Stimulated activated CD4-positive, alpha-beta T cell treated with anti-CD3 and anti-CD28 coated beads, Interleukin-1b, Interleukin-23, amount 100 ng/mL, for 48 hours (primary cell): ENCODE measurements around the gene ERBB4.
"Not testable (repeated sequence)": the region's sequence is repeated elsewhere in the genome, so short reads cannot be mapped to it uniquely, and the experiment has no call there.

Experiments used
- DNase-seq: peaks from one replicate; pipeline ENCODE4 v3.0.0-alpha.2; 2020

The ERBB4 gene

DNA sequence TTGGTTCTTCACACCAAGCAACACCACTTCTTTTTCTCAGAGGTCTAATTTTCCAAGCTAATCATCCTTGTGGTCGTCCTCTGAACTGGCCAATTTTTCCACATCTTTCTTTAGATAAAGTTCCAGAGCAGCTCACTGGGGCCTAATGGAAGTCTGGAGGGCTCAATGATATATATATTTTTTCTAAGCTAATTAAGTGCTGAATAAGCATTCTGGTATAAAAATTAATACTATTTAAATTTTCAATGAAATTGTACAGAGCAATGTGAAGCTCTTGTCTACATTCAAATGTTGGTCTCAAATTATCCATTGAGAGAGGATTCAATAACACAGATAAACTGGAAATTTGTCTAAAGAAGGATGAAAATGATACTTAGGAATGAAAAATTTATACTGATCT, 866.6 kb downstream of the ERBB4 start:
- DNase-seq, result no peak

GRCh38 chr2:211665299-211665698, 873.3 kb downstream of the ERBB4 start:
- no peak for DNase-seq

GRCh38 chr2:211664321-211664720, 874.3 kb downstream of the ERBB4 start:
- DNase-seq, result no peak

- no peak for DNase-seq
These were observed 884.3 kb downstream of the ERBB4 start for GRCh38 chr2:211654211-211654780.

- DNase-seq, result no peak
These were observed 886.3 kb downstream of the ERBB4 start for GRCh38 chr2:211652327-211652726.

DNA sequence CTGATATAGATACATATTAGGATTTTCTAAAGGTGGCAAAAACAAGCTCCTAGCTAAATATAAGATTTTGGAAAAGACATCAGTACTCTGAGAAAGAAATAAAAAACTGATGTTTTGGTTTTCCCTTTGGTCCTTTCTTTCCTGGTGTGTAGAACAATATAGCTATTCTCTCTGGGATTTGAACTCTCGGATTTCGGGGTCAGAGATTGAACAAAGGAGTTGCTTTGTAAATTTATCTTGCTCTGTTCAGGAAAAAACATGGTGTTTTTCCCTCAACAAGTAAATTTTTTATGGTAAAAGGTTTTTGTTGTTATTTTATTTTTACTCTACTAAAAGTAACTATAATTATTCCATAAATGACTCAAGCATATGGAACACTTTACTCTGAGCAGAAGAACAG, 889.3 kb downstream of the ERBB4 start:
- DNase-seq, result no peak

DNA sequence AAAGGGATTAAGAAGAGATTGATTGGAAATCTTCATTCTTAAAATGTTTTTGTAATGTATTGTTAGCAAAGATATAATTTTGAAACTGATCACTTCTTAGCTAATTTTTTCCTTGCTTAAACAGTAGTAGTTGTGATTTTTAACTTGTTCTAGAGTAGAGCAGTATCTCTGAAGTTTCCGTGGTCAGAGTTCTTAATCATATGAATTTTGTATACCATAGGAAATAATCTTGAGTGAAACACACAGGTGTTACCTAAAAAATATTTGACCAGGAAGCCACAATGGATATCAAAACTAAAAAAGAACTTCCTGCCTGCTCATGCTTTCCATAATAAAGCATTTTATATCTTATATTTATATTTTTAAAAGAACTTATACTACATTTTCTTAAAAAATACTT, 907.1 kb downstream of the ERBB4 start:
- DNase-seq, result no peak

GRCh38 chr2:211623096-211623495, 915.5 kb downstream of the ERBB4 start:
- DNase-seq, result no peak

GRCh38 chr2:211620986-211621385, 917.6 kb downstream of the ERBB4 start:
- DNase-seq, result no peak

DNA sequence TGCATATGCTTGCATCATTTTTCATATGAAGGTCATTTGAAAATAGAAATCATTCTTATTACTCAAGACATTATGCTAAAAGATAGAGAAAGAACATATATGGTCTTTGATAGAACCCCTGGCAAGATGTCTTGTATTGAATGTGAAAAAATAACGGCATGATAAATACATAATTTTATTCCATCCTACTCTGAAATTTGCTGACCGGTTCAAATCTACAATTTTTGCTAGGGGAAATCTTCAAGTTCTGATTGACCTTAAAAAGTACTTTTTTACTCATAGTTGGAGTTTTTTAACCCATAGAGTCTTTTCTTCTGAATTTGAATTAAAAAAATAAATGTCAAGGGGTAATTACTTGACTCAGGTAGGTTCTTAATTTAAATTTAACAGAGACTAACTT, 920.8 kb downstream of the ERBB4 start:
- no peak for DNase-seq

DNA sequence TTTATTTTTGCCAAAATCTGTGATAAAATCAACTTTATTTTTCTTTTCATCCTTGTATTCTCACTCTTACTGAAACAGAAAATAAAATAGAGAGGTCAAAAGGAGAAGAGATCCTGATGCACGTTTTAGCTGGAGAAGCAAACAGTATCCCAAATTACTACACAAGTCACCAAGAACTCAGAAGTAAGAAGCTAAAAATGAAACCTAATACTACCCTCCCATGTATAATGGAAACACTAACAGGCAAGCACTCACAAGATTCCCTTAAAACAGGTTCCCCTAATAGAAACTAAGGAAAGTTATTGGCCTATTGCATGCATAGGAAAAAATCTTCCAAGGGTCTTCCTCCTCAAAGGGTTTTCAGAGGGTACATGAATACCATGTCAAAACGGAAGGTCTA, 927.0 kb downstream of the ERBB4 start:
- DNase-seq, result no peak

DNA sequence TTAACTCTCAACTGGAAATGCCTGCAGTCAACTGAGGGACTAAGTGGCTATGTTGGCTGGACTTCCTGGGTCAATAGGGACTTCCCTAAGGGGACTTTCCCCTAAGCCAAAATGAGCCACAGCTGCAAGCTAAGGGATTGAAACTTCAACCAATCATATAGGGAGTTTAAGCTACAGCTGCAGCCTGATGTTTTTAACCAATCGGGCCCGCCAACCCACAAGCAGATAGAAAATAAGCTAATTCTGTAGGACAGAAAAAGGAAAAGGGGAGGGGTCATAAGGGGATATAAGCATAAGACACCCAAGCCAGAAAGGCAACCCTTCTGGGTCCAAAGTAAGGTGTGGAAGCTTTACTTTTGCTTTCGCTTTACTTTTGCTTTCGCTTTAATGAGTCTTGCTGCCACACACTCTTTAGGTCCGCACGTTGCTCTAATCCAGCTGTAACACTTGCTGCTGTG, 927.5 kb downstream of the ERBB4 start:
- DNase-seq, result no peak

DNA sequence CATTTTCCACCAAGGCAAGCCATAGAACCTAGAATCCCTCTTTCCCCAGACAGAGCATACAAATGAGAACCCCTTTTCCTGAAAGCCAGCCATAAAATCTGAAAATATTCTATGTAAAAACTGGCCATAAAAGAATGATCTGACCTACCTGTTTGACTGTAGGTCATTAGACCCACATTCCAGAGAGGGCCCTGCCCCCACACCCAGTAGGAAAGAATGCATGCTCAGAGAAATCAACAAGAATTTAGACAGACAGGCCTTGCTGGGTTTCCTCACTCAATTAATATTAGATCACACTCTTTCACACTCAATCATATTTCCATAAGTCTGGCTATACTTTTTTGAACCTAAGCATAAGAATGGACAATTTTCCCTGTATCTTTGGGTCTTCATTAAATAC, 929.5 kb downstream of the ERBB4 start:
- DNase-seq, result no peak

DNA sequence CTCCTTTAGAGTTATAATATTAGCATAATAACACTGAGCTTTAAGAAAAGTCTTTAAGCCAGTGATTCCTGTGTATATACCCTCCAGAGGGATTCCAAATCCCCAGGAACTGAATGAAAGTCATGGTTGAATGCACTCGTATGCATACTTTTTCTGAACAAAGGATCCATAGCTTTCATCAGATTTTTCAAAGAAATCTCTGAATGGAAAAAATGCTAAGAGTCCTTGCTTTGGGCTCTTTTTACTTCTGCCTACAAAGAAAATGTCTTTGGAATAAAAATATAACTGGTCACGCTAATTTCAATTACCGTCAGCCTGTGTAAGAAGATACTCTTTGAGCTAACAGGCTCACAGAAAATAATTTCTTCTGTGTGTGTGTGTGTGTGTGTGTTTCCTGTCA, 939.5 kb downstream of the ERBB4 start:
- no peak for DNase-seq

GRCh38 chr2:211598238-211598637, 940.4 kb downstream of the ERBB4 start:
- no peak for DNase-seq

- not testable (repeated sequence) for DNase-seq
These were observed 946.6 kb downstream of the ERBB4 start for GRCh38 chr2:211592006-211592405.

DNA sequence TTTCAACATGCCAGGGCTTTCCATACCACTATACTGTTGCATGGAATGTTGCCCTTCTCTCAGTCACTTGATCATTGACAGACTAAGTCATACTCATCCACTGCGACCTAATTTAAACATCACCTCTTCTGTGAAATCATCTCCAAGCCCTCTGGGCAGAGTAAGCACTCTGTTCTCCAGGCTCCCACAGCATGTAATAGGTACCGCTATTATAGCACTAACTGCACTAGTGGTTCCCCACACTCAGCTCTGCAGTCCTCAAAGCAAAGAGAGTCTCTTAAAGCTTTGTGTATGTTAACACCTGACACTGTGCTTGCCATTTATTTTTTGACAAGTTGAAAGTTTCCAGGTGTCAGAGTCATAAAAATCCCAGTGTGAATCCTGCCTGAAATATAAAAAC, 947.2 kb downstream of the ERBB4 start:
- no peak for DNase-seq

DNA sequence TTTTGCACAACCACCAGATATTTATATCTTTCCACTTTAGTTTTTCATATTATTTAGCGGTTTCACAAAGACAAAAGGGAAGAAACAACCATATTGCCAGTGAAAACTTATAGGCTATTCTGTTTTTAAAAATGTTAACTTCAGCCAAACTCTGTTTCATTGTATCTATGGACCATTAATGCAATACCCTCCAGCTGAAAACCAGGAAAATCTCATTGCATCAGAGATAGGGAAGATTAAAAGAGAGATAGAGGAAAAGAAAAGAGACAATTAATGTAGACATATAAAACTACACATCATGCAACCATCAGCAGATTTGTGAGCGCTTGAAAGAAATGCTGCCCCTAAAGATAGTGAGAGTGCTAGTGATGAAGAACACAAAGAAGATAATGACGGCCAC, 970.2 kb downstream of the ERBB4 start:
- no peak for DNase-seq

GRCh38 chr2:211564441-211564840, 974.2 kb downstream of the ERBB4 start:
- DNase-seq, result no peak

GRCh38 chr2:211545582-211545981, 993.0 kb downstream of the ERBB4 start:
- no peak for DNase-seq

DNA sequence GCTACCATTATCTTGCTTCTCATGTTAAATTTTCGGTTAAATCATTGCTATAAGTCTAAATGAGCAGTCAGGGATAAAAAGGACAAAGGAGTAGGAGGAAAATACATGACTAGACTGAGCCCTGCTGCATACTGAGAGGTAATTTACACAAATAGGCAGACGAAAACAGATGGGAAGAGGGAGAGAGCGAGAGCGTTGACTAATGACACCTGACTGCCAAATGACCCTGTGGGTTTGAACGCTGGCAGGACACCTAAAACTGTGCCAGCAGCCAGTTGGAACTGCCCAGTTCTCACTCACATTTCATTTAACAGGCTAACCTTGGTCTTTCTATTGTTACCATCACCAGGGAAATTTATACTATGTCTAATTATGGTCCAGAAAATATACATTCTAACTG, 1004.0 kb downstream of the ERBB4 start:
- DNase-seq, result no peak

DNA sequence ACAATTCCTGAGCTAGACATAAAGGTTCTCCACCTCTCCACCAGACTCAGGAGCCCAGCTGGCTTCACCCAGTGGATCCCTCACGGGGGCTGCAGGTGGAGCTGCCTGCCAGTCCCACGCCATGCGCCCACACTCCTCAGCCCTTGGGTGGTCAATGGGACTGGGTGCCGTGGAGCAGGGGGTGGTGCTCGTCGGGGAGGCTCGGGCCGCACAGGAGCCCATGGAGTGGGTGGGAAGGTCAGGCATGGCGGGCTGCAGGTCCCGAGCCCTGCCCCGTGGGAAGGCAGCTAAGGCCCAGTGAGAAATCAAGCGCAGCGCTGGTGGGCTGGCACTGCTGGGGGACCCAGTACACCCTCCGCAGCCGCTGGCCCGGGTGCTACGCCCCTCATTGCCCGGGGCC, 1014.4 kb downstream of the ERBB4 start:
- DNase-seq, result not testable (repeated sequence)

- no peak for DNase-seq
These were observed 1022.1 kb downstream of the ERBB4 start for GRCh38 chr2:211516537-211516936.

DNA sequence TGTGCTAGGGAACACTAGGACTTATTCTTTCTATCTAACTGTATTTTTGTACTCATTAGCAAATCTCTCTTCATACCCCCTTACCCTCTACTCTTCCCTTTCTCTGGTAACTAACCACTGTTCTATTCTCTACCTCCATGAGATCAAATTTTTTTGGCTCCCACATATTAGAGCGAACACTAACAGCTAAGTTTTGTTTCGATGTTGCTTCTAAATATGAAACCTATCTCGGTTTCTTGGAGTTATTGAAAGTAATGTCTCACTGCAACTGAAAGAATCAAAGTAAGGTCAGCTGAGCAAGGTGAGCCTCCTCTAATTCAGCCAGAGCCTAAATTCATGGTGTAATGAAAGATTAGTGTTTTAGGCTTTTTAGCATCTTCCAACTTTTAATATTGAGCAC, 1024.6 kb downstream of the ERBB4 start:
- no peak for DNase-seq

DNA sequence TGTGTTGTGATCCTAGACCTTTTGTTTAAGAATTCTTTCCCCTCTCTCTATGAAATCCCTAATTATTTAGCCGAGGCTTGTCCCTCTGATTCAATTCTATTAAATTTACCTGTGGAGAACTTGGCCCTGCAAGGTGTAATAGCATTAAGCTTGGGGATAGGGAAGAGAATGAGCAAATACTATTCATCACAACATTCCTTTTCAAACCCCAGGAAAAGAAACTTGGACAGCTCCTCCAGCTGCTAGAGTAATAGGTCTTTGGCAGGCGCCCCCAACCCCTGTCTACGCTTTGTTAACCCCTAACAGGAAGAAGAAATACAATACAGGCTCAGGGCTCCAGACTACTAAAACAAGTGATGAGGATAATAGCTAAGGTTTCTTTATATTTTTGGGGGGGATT, 1025.2 kb downstream of the ERBB4 start:
- no peak for DNase-seq

DNA sequence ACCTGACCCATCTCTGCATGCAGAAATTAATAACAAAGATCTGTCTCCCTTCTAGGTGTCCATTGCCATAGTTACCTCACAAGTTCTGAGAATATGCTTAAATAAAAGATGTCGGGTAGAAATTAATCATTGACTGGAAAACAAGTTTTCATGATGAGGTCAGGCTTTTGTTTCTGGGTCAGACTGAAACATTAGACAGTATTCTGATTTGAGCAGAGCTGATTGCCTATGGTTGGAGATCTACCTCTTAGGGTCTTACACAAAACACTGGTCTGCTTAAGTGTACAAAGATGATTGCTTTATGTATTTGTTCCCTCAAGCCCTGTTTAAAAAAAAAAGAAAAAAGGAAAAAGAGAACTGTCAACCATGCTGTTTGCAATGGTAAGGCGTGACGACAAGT, 1025.8 kb downstream of the ERBB4 start:
- no peak for DNase-seq
